Measurements from ENCODE around the gene KCNN3.

KCNN3 gene

GRCh38 chr1:154838988-154839387 is 31.1 kb downstream of the KCNN3 start:
- no peak for DNase-seq

GRCh38 chr1:154838461-154838860 is 31.6 kb downstream of the KCNN3 start:
- DNase-seq = no peak

DNA sequence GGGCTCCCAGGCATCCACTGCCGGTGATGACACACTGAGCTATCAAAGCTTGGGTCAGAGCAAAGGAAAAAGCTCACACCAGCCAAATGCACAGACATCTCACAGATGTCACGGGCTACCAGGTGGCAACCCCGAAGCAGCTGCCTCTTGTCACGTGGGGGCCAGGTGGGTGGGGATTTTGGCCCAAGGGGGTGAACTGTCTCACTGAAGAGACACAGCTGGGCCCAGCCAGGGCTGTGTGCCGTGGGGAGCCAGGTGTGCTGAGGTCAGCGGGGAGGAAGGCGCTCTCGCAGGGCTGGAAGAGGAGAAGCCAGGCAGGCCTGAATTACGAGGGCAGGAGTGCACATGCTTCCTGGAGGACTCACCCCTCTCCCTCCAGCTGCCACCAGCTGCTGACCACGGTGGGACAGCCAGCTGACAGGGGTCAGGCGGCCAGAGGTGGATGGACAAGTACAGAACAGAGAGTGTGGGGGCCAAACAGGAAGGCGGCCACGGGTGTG is 32.4 kb downstream of the KCNN3 start:
- no peak for DNase-seq

DNA sequence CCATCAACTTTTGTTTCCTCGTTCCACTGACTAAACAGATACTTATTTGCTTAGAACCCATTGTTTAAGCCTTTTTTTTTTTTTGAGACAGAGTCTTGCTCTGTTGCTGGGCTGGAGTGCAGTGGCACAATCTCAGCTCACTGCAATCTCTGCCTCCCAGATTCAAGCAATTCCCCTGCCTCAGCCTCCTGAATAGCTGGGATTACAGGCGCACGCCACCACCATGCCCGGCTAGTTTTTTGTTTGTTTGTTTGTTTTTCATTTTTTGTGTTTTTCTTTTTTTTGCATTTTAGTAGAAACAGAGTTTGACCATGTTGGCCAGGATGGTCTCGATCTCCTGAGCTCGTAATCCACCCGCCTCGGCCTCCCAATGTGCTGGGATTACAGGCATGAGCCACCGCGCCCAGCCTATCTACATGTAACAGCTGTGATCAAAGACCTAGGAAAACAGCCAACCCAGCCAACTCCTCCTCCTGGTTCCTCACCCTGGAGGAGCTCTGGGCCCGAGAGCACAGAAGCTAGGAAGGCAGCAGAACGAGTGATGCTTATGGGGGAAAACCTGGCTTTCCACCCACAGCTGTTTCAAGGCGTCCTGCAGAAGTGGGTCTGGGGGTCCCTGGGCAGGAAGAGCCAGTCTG is 32.9 kb downstream of the KCNN3 start:
- no peak for DNase-seq

GRCh38 chr1:154835531-154836324 is 34.4 kb downstream of the KCNN3 start:
- no peak for DNase-seq

- no peak for DNase-seq
Measured at GRCh38 chr1:154833841-154834240, 36.2 kb downstream of the KCNN3 start.

DNA sequence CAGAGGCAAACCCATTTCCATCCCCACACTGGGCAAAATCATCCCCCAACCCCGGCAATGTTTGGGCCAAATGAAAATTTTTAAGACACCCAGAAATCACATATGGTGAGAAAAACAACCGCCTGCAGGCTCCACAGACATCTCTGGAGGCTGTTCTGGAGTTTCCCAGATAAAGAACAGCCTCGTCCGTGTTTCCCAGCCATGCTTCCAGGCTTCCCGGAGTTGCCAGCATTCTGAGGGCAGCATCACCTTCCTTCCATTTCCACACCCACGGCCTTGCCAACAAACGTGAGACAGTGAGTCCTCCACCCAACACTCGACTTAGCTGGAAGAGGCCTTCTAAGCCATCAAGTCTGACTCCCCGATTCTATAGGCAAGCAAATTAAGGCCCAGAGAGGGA is 36.9 kb downstream of the KCNN3 start:
- DNase-seq = no peak

DNA sequence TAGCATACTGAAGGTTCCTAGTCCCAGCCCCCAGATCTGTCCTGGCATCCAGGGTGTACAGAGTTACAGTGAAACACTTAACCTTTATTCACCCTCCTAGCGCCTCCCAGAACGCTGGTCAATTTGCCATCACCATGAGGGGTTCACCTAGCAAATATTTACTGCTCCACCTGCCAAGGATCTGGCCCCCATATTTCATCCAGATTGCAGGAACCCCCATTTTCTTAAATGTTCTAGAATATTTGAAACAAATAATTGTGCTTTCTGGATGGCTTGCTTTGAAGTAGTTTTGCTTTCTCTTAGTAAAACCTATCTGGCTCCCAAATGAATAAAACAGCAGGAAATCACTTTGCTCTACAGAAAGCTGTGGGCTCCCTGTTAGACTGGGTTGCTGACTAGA is 37.7 kb downstream of the KCNN3 start:
- no peak for DNase-seq

DNA sequence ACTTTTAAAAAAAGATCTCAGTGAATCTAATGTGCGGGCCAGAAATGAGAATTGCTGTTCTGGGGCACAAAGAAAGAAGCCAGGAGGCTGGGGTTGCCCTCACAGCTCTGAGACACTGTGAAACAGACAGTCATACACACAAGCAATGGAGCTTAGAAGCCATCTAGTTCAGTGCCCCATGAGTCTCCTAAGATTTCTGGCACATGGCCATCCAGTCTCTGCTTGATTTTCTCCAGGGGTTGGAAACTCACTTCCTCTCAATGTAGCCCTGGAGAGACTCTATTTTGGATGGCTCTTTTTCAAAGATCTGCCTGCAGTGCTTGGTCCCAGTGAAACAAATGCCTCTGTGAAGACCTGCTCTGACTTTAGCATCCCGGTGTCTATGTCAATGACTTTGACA is 38.6 kb downstream of the KCNN3 start:
- no peak for DNase-seq

DNA sequence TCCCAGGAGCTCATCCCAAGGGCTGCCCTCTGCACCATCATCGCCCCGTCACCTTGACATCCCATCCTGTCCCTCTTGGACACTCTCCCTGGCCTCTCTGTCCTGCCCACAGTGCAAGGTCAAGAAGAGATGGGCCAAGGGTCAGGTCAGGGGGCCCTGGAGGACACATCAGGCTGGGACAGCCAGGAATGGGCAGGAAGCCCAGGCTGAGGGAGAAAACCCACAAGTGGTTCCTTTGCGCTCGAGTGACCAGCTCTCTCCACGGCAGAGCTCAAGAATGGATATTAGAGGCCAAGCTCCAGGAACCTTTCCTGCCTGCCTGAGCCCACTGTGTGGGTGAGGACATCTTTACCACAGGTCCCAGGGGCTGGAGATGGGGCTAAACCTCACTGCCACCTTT is 41.0 kb downstream of the KCNN3 start:
- DNase-seq = no peak

GRCh38 chr1:154824179-154825000 is 45.7 kb downstream of the KCNN3 start:
- no peak for DNase-seq

DNA sequence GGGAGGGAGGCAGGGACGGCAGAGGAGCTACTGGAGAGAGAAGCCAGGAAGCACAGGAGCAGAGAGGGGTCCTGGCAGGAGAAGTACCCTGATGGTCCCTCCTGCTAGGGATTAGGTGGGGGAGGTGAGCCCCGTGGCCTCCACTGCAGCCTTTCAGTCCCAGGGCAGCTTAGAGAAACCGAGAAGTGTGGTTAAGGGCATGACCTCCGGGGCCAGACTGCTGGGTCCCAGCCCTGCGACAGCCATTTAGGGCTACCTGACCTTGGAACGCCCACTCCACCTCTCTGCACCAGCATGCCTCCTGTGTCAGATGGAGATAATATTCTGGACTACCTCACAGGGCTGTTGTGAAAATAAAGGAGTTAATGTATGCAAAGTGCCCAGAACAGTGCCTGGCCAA is 47.4 kb downstream of the KCNN3 start:
- no peak for DNase-seq

DNA sequence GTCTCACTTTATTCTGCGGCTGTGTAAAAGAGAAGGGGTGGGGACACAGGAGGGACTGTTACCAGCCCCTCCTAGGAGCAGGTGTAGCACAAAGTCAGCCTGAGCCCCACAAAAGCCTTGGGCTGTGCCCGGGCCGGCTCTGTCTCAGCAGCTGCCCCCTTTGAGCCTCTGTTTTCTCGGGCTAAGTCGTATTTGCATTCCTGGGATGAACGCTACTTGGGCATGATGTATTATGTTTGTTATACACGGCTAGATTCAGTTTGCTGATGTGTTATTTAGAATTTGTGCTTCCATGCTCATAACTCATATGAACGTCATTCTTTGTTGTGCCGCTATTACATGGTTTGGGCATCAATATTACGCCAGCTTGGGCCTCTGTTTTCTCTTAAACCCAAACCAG is 47.8 kb downstream of the KCNN3 start:
- DNase-seq = no peak

DNA sequence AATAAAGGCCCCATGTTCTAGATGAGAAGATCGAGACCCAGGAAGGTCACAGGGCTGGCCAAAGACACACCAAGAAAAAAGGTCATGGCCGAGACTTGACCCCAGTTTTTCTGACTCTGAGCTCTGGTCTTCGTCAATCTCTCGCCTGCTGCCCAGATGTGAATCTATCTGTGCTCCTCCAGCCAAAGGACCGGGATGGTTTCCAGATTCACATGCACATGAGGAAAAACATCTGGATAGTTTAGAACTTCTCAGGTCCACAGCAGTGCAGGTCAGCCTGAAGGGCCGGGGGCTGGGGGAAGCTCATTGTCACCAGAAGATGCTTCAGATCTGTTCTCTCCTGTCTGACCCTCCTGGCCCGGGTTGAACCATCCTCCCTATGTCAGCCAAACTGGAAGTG is 49.0 kb downstream of the KCNN3 start:
- no peak for DNase-seq

GRCh38 chr1:154820646-154821045 is 49.4 kb downstream of the KCNN3 start:
- no peak for DNase-seq

- DNase-seq = no peak
Measured at GRCh38 chr1:154819628-154820590, 50.2 kb downstream of the KCNN3 start.

DNA sequence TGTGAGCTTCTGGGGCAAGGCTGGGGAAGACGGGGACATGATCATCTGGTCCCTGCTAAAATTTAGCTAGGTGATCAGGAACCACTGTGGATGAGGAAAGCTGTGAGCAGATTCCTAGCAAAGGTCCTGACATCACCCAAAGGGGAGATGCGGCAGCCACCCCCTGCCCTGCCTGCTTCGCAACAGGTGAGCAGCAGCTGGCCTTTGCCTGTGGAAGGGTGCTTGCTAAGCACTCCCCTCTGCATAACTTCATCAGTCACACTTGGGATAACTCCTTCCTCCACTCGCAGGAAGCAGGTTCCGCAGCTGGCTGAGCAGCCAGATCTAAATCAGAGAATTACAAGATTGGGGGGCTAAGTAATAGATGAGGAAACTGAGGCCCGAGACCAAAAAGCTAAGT is 51.2 kb downstream of the KCNN3 start:
- no peak for DNase-seq

DNA sequence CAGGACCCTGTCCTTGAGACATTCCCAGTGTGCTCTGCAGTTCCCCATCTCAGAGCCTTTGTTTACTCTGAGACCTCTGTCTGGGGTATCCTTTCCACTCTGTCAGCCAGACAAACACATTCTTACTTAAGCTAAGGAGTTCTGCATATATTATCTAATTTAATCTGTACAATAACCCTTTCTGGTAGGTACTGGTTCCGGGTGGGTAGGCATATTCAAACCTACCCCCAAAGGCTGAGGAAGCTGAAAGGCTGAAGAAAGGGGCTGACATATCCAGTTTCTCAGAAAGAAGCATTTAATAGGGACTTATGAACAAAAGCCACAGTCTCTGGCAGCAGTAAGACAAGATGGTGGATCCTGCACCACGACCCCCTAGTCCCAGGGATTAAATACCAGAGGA is 53.1 kb downstream of the KCNN3 start:
- DNase-seq = no peak

- no peak for DNase-seq
Measured at GRCh38 chr1:154816369-154816768, 53.7 kb downstream of the KCNN3 start.

- no peak for DNase-seq
Measured at GRCh38 chr1:154813846-154814505, 56.1 kb downstream of the KCNN3 start.

DNA sequence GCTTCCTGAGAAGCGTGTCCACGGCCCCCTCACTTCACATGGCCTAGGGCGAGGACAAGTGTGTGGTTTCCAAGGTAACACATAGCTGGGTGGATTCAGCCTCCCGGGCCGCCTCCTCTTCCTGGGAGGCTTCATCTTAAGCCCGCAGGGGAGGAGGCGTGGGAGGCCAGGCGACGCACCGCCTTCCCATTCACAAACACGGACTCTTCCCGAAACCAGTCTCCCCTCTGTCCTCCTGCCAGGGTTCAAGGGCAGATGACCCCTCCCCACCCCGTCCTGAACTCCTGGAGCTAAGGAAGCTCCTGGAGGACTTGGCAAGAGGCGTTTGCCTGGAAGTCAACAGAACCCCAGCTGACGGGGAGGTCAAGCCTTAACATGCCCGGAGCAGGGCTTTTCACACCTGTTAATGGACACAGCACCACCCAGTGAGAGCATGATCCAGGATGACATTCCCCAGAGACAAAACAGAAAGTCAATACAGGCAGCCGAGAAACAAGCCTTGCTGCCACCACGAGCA is 56.7 kb downstream of the KCNN3 start:
- peak; percentile 79 for DNase-seq

- no peak for DNase-seq
Measured at GRCh38 chr1:154812877-154813276, 57.2 kb downstream of the KCNN3 start.

Data from NCI-H187 treated with DMSO at 0.1 percent for 48 hours (cell line).